OCI-LY7 (cell line): ENCODE results near the gene MYH6. TPM values are rescaled to one million over a fixed set of nuclear protein-coding genes. Genes with fewer than 3 reads are reported as not detected.

Experiments
- BruUV-seq: library from RNA; stranded (reverse); fragments of 400-500 nt; replicated peaks from 2 replicates; lab custom pipeline; 2021; lab: Mats Ljungman, UMichigan
- CTCF ChIA-PET: fragments of 300-600 bp; sonication (Branson Sonifier 250); formaldehyde crosslinking; loops from one replicate; lab custom pipeline; 2022; ENCODE audit warnings: antibody characterized with exemption; ENCODE audit not compliant: unreplicated experiment; lab: Charles Lee
- POLR2A ChIA-PET: fragments of 300-600 bp; sonication (Branson Sonifier 250); formaldehyde crosslinking; loops from one replicate; lab custom pipeline; 2022; ENCODE audit warnings: antibody characterized with exemption; lab: Charles Lee
- DNase-seq: peaks from one replicate; pipeline ENCODE4 v3.0.0-alpha.2; 2015; ENCODE audit warnings: low spot score
- H2AFZ ChIP-seq: fragments of 200-600 bp; sonication (generic), shearing (Covaris generic); 2 replicates; pipeline ENCODE4 v1.6.1; 2014; ENCODE audit warnings: mild to moderate bottlenecking, antibody characterized with exemption, low read length, moderate library complexity
- H3K27ac ChIP-seq: fragments of 200-600 bp; sonication (generic); 2 replicates; pipeline ENCODE4 v1.5.1; 2014; ENCODE audit warnings: mixed run types, low read depth, mild to moderate bottlenecking, moderate library complexity, low read length, inconsistent platforms; ENCODE audit not compliant: poor library complexity, severe bottlenecking
- H3K36me3 ChIP-seq: fragments of 200-600 bp; sonication (generic); 2 replicates; pipeline ENCODE4 v1.6.1; 2014; ENCODE audit warnings: mild to moderate bottlenecking, antibody characterized with exemption, low read length, moderate library complexity, mixed read lengths; ENCODE audit not compliant: insufficient read depth
- H3K4me1 ChIP-seq: fragments of 200-600 bp; sonication (generic); 2 replicates; pipeline ENCODE4 v1.5.1; 2014; ENCODE audit warnings: mild to moderate bottlenecking, low read length; ENCODE audit not compliant: insufficient read depth, poor library complexity, severe bottlenecking
- H3K4me2 ChIP-seq: fragments of 200-600 bp; sonication (generic); 2 replicates; pipeline ENCODE4 v1.6.1; 2014; ENCODE audit warnings: mild to moderate bottlenecking, low read length
- H3K4me3 ChIP-seq: fragments of 200-600 bp; sonication (generic); 2 replicates; pipeline ENCODE4 v1.5.1; 2014; ENCODE audit warnings: mild to moderate bottlenecking, low read depth, low read length; ENCODE audit not compliant: poor library complexity, severe bottlenecking
- H3K79me2 ChIP-seq: fragments of 200-600 bp; sonication (generic); 2 replicates; pipeline ENCODE4 v1.6.1; 2016; ENCODE audit warnings: low read depth, mild to moderate bottlenecking, low read length, moderate library complexity, mixed read lengths; ENCODE audit not compliant: insufficient read depth
- H3K9me2 ChIP-seq: fragments of 200-600 bp; sonication (generic); 2 replicates; pipeline ENCODE4 v1.6.1; 2016; ENCODE audit warnings: mild to moderate bottlenecking, low read length, mixed read lengths; ENCODE audit not compliant: insufficient read depth
- H3K9me3 ChIP-seq: fragments of 200-600 bp; sonication (generic); 2 replicates; pipeline ENCODE4 v1.6.1; 2014; ENCODE audit warnings: mild to moderate bottlenecking, mixed run types, low read length, mixed read lengths
- H4K20me1 ChIP-seq: fragments of 200-600 bp; sonication (generic); 2 replicates; pipeline ENCODE4 v1.6.1; 2014; ENCODE audit warnings: mild to moderate bottlenecking, antibody characterized with exemption, low read length, moderate library complexity, mixed read lengths; ENCODE audit not compliant: insufficient read depth
- EZH2phosphoT487 ChIP-seq: fragments of 200-600 bp; sonication (generic); IDR thresholded peaks from 2 replicates; pipeline ENCODE4 v1.6.1; 2018; ENCODE audit warnings: low read depth, borderline replicate concordance, mild to moderate bottlenecking, mixed run types, antibody characterized with exemption, low read length, moderate library complexity, mixed read lengths
- intact Hi-C: fragments of 100-400 bp; cut with micrococcal nuclease; formaldehyde crosslinking; loops from one replicate; pipeline ENCODE4 v1.10.0; 2022; ENCODE audit not compliant: unreplicated experiment
- total RNA-seq, 2 experiments: library from RNA; depleted of rRNA in 1 of 2; stranded (reverse); fragments of >200 nt in 1 of 2; shearing (Covaris generic) in 1 of 2; gene quantifications; 2 replicates each; pipeline ENCODE4 v1.2.3, GENCODE V29; 2014 to 2022
- TF ChIP-seq, protein P1 (sequence below): fragments of 200-600 bp; sonication (generic); conservative IDR thresholded peaks from 2 replicates; pipeline ENCODE4 v1.5.1; 2014; ENCODE audit warnings: mild to moderate bottlenecking, antibody characterized with exemption, low read length, moderate library complexity, mixed read lengths

The MYH6 gene
- total RNA-seq, 2 experiments from 2014 or later, result not detected

DNA sequence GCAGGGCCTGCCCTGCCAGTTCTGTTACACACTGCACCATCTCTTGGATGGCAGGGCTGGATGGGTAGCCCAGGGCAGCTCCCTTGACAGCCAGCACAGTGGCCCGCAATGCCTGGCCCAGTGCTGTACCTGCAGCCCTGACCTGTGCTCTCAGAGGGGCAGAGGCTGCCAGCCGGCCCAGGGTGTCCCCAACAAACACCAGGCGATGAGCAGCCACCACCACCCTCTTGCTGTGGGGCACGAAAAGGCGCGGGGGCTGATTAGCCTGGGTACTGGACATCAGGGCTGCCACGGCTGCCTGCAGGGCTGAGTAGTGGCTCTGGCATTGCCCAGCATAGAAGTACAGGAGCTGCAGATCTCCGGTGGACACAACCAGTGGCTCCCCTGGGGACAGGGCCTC lies 50.8 kb downstream of the MYH6 start:
- Histone ChIP-seq H3K79me2 (no peaks in the 10 kb centered on the region), H3K4me2 (no peak overlapping the region), H4K20me1 (no peaks in the 10 kb centered on the region), H3K4me3 (no peak overlapping the region), H3K36me3 (no peaks in the 10 kb centered on the region), H3K9me2 (no peaks in the 10 kb centered on the region), H2AFZ (no peak overlapping the region), H3K9me3 (no peaks in the 10 kb centered on the region), H3K4me1 (no peaks in the 10 kb centered on the region), H3K27ac (no peak overlapping the region)
- ChIA-PET CTCF (interaction anchor here (0.6 kb wide), 2 partner anchors 13 to 194 kb away, joined by 3 to 8 read pairs; no protein-coding TSS in a partner anchor), POLR2A (no interaction called here)
- intact Hi-C loops, result no loop called here
- DNase-seq, result no peak
- no TSS peak for BruUV-seq
- TF ChIP-seq, protein P1, sequence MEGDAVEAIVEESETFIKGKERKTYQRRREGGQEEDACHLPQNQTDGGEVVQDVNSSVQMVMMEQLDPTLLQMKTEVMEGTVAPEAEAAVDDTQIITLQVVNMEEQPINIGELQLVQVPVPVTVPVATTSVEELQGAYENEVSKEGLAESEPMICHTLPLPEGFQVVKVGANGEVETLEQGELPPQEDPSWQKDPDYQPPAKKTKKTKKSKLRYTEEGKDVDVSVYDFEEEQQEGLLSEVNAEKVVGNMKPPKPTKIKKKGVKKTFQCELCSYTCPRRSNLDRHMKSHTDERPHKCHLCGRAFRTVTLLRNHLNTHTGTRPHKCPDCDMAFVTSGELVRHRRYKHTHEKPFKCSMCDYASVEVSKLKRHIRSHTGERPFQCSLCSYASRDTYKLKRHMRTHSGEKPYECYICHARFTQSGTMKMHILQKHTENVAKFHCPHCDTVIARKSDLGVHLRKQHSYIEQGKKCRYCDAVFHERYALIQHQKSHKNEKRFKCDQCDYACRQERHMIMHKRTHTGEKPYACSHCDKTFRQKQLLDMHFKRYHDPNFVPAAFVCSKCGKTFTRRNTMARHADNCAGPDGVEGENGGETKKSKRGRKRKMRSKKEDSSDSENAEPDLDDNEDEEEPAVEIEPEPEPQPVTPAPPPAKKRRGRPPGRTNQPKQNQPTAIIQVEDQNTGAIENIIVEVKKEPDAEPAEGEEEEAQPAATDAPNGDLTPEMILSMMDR, result no peak

DNA sequence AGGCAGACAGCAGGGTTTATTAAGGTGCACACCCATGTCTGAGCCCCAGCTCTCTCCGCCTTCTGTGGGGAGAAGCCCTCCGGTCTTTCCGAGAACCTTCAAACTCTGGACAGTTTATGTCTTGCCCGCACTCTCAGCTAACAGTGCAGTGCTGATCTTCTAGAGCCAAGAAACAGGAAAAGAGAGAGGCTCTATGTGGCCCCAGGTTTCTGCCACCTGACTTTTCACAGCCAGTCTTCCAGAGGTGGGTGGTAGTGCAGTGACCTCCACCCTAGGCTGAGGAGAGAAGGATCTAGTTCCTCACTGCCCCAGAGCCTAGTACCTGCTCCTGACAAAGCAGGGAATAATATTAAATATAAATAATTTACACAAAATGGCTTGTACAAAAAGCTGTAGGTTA lies 51.4 kb downstream of the MYH6 start:
- Histone ChIP-seq H3K4me2 (no peak overlapping the region), H4K20me1 (no peaks in the 10 kb centered on the region), H3K4me1 (no peaks in the 10 kb centered on the region), H3K36me3 (no peaks in the 10 kb centered on the region), H3K27ac (no peak overlapping the region), H3K9me3 (no peaks in the 10 kb centered on the region), H3K79me2 (no peaks in the 10 kb centered on the region), H3K4me3 (no peak overlapping the region), H3K9me2 (no peaks in the 10 kb centered on the region), H2AFZ (no peak overlapping the region)
- POLR2A ChIA-PET, result interaction anchor here (0.5 kb wide), 1 partner anchor 38 kb away, joined by 4 read pairs; no protein-coding TSS in a partner anchor
- no TSS peak for BruUV-seq
- CTCF ChIA-PET, result interaction anchor here (0.6 kb wide), 1 partner anchor 195 kb away, joined by 3 read pairs; no protein-coding TSS in a partner anchor
- intact Hi-C loops, result no loop called here
- TF ChIP-seq EZH2phosphoT487, result no peak
- TF ChIP-seq, protein P1, result no peak
- DNase-seq, result no peak

DNA sequence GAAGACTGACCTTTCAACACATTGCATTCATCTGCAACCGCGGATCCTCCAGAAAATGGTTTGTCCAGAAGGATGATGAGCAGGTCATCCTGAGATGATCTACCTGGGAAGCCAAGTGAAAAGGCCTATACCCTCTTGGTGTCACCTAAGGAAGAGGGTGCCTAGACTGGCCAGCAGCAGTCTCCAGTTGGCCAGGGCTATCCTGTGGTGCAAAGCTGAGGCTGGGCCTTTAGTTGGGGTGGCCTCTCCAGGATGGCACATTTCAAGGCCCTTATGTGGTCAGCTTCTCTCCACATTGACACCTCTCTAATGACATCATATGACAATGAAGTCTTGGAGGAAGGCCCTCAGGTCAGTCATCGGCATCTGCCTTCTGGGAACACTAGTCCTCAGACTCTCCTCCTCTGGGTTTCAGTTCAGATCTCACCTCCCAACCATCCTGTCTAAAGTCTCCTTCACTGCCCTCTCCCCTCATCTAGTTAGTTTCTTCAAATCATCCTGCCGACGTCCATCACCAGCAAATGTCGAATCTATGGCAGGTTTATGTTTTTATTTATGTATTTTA lies 52.1 kb downstream of the MYH6 start:
- no peak overlapping the region for H3K27ac ChIP-seq
- no peaks in the 10 kb centered on the region for H3K9me2 ChIP-seq
- H4K20me1 ChIP-seq, result no peaks in the 10 kb centered on the region
- no TSS peak for BruUV-seq
- no peak overlapping the region for H3K4me3 ChIP-seq
- no peaks in the 10 kb centered on the region for H3K36me3 ChIP-seq
- no peak overlapping the region for H3K4me2 ChIP-seq
- ChIA-PET POLR2A (no interaction called here), CTCF (no interaction called here)
- no peak overlapping the region for H2AFZ ChIP-seq
- no peaks in the 10 kb centered on the region for H3K4me1 ChIP-seq
- H3K79me2 ChIP-seq, result no peaks in the 10 kb centered on the region
- DNase-seq, result no peak
- TF ChIP-seq, protein P1, result no peak
- no peak for TF ChIP-seq EZH2phosphoT487
- intact Hi-C loops, result no loop called here
- no peaks in the 10 kb centered on the region for H3K9me3 ChIP-seq
